SK-N-SH treated with all-trans-retinoic acid at 6 μM for 48 hours (cell line): Measurements from ENCODE around the gene FGFR3.

ENCODE experiments used
- CSDC2 ChIP-seq: fragments of 250-450 bp; sonication (Bioruptor Pico); IDR thresholded peaks from 2 replicates; pipeline ENCODE4 v1.5.0; 2020; ENCODE audit warnings: mild to moderate bottlenecking, moderate library complexity
- OSR1 ChIP-seq: fragments of 250-450 bp; sonication (Bioruptor Pico); IDR thresholded peaks from 2 replicates; pipeline ENCODE4 v1.8.0; 2022; ENCODE audit warnings: moderate library complexity, mild to moderate bottlenecking, inconsistent platforms
- SNAI2 ChIP-seq: fragments of 250-450 bp; sonication (Bioruptor Pico); IDR thresholded peaks from 2 replicates; pipeline ENCODE4 v1.5.0; 2020; ENCODE audit warnings: mild to moderate bottlenecking, moderate library complexity
- ZFP30 ChIP-seq: fragments of 450-650 bp; formaldehyde crosslinking; IDR thresholded peaks from 2 replicates; pipeline ENCODE4 v1.5.0; 2022; ENCODE audit warnings: mild to moderate bottlenecking, moderate library complexity
- ZNF565 ChIP-seq: fragments of 450-650 bp; formaldehyde crosslinking; conservative IDR thresholded peaks from 2 replicates; pipeline ENCODE4 v1.5.0; 2020; ENCODE audit warnings: low read depth, mild to moderate bottlenecking, moderate library complexity

- TF ChIP-seq ZFP30, result no peak
- no peak for TF ChIP-seq ZNF565
- TF ChIP-seq OSR1, result no peak
- TF ChIP-seq SNAI2 (CRISPR knock-in tag), result no peak
- no peak for TF ChIP-seq CSDC2 (CRISPR knock-in tag)
These were observed 31.7 kb downstream of the FGFR3 start for GRCh38 chr4:1824746-1825145.
